Measurements from ENCODE around the gene DAP. TPM values are rescaled to one million over a fixed set of nuclear protein-coding genes. Genes with fewer than 3 reads are reported as not detected.
A peak's percentile ranks its signal among the peaks of the same experiment; 100 is the strongest.

Gene DAP
- polyA plus RNA-seq (2011; rRNA removed) (24.2 and 46.4 TPM in 2 replicates), polyA plus RNA-seq (2017; fragmentation: RNase III; extraction: RNeasy Plus Mini Kit Qiagen cat#74134 plus additional on column Dnase treatment) (47.3 to 65.0 TPM (median 54.9 TPM) in 3 replicates), polyA minus RNA-seq (2011; rRNA and poly(A)+ RNA removed) (55.9 and 67.3 TPM in 2 replicates)
- polyA plus RNA-seq (2012; cell fraction: cytosol; rRNA removed), result 36.5 and 45.3 TPM in 2 replicates
- 23.6 and 24.7 TPM in 2 replicates for polyA plus RNA-seq (2012; cell fraction: nucleus; rRNA removed)

GRCh38 chr5:10761185-10761932, at the start of gene DAP:
DAP (minus strand) TSS chr5:10761234; CDS start chr5:10761068, 166 bp downstream.
- DNase-seq (ENCODE audit: low read depth in 1 of 2, low spot score in 1 of 2), result peak; percentile 62 to 85
- H3K4me2 ChIP-seq, result peak within 1 kb of the TSS; percentile 82
- ATAC-seq, result peak; percentile 84 to 89
- no peaks in the 10 kb centered on the region for H3K9me3 ChIP-seq
- H3K4me1 ChIP-seq, result peaks cover 6% of the 10 kb centered on the region
- no peak for FAIRE-seq
- no peak for TF ChIP-seq FOSL2 (IDR thresholded peaks at IDR 0.05)
- TF ChIP-seq FOSL2 (CRISPR knock-in tag; IDR thresholded peaks at IDR 0.05), result peak; percentile 17; the same call in 1 of the 2 replicates
- TF ChIP-seq JUN (IDR thresholded peaks at IDR 0.05), result peak in 1 of 2 experiments; percentile 22; a peak in 2 of 5 replicates
- no peak for TF ChIP-seq CEBPB (IDR thresholded peaks at IDR 0.05)
- no peak for TF ChIP-seq EHMT2 (IDR thresholded peaks at IDR 0.05; ENCODE audit: low read depth)
- TF ChIP-seq FOXS1 (CRISPR knock-in tag; IDR thresholded peaks at IDR 0.05), result no peak
- TF ChIP-seq POLR2A (IDR thresholded peaks at IDR 0.05; ENCODE audit: low read length), result peak; percentile 53
- no peak for TF ChIP-seq JUNB (IDR thresholded peaks at IDR 0.05)
- TF ChIP-seq NR3C1 (IDR thresholded peaks at IDR 0.05), result no peak
- no peak for TF ChIP-seq MAFK (IDR thresholded peaks at IDR 0.05; ENCODE audit: partially characterized antibody)
- peak; percentile 31; the same call in 1 of the 2 replicates for TF ChIP-seq PHF8 (IDR thresholded peaks at IDR 0.05; ENCODE audit: borderline replicate concordance, low read depth)
- no peak for TF ChIP-seq SREBF2 (IDR thresholded peaks at IDR 0.05)
- TF ChIP-seq CHD2 (IDR thresholded peaks at IDR 0.05; ENCODE audit: low read length, partially characterized antibody), result no peak
- peak; percentile 39; the same call in 1 of the 3 replicates for TF ChIP-seq BCL3 (IDR thresholded peaks at IDR 0.05)
- no peak for TF ChIP-seq ATOH8 (CRISPR knock-in tag; IDR thresholded peaks at IDR 0.05; ENCODE audit: low read depth)
- H3K27ac ChIP-seq, result peak within 1 kb of the TSS; percentile 92 to 97
- CTCF ChIA-PET, result interaction anchor here (0.7 kb wide), 1 partner anchor 37 kb away, joined by 4 read pairs; no protein-coding TSS in a partner anchor
- WGBS (ENCODE audit: missing lambda C conversion rate), result 25% methylated on average over 35 of the region's 79 CpGs
- peak within 1 kb of the TSS; percentile 98 for H3K4me3 ChIP-seq
- POLR2A ChIA-PET, result interaction anchor here (0.9 to 1.0 kb wide), 2 partner anchors 16 to 36 kb away, joined by 4 to 9 read pairs; no protein-coding TSS in a partner anchor

- WGBS (ENCODE audit: missing lambda C conversion rate), result 51% methylated on average over 3 of the region's 3 CpGs
- peak; percentile 72 for FAIRE-seq
Measured at GRCh38 chr5:10808347-10809226, 47.6 kb upstream of the DAP start.

More at GRCh38 chr5:10808347-10809226, 47.6 kb upstream of the DAP start:
- DNase-seq (ENCODE audit: low read depth in 1 of 2, low spot score in 1 of 2) (no peak), ATAC-seq (no peak)
- Histone ChIP-seq H3K4me1 (no peaks in the 10 kb centered on the region), H3K4me2 (no peak overlapping the region), H3K27ac (no peak overlapping the region), H3K4me3 (no peak overlapping the region), H3K9me3 (no peaks in the 10 kb centered on the region)
- TF ChIP-seq E2F6 (IDR thresholded peaks at IDR 0.05; ENCODE audit: borderline replicate concordance, low read depth) (no peak), ESRRA (IDR thresholded peaks at IDR 0.05; ENCODE audit: borderline replicate concordance, low read length) (no peak), FOSB (CRISPR knock-in tag; IDR thresholded peaks at IDR 0.05) (no peak), EHMT2 (IDR thresholded peaks at IDR 0.05; ENCODE audit: low read depth) (no peak), KDM1A (IDR thresholded peaks at IDR 0.05; ENCODE audit: low read depth) (no peak), NFE2L2 (conservative IDR thresholded peaks at IDR 0.05; ENCODE audit: low read length) (no peak), PHF8 (IDR thresholded peaks at IDR 0.05; ENCODE audit: borderline replicate concordance, low read depth) (no peak), POLR2A (IDR thresholded peaks at IDR 0.05; ENCODE audit: low read length) (no peak), BHLHE40 (IDR thresholded peaks at IDR 0.05; ENCODE audit: low read depth, low read length) (no peak)
- ChIA-PET POLR2A (no interaction called here), CTCF (interaction anchor here (0.7 to 1.1 kb wide), 3 partner anchors 10 to 16 kb away, joined by 3 read pairs; no protein-coding TSS in a partner anchor)

All from A549 (cell line).